Neuronal stem cell (in vitro differentiated cells): ENCODE data around the gene ERCC5.

ENCODE experiments used
- DNase-seq: peaks from one replicate; pipeline ENCODE4 v3.0.0-alpha.2; 2013; ENCODE audit warnings: low spot score
- H2AFZ ChIP-seq: one replicate; pipeline ENCODE4 v1.6.1; 2013; ENCODE audit warnings: mild to moderate bottlenecking, low read length, inconsistent platforms
- H2AK5ac ChIP-seq: 2 replicates; pipeline ENCODE4 v1.6.1; 2013; ENCODE audit warnings: low read depth, mild to moderate bottlenecking, inconsistent platforms, low read length, moderate library complexity, mixed read lengths
- H2BK120ac ChIP-seq: 2 replicates; pipeline ENCODE4 v1.6.1; 2013; ENCODE audit warnings: low read depth, mild to moderate bottlenecking, inconsistent platforms, low read length, moderate library complexity, mixed read lengths
- H2BK12ac ChIP-seq: one replicate; pipeline ENCODE4 v1.6.1; 2013; ENCODE audit warnings: low read length, inconsistent platforms
- H2BK15ac ChIP-seq: 2 replicates; pipeline ENCODE4 v1.6.1; 2013; ENCODE audit warnings: mild to moderate bottlenecking, low read length, inconsistent platforms, mixed read lengths
- H2BK5ac ChIP-seq: one replicate; pipeline ENCODE4 v1.6.1; 2013; ENCODE audit warnings: inconsistent platforms, mild to moderate bottlenecking, low read length, moderate library complexity
- H3K14ac ChIP-seq: one replicate; pipeline ENCODE4 v1.6.1; 2013; ENCODE audit warnings: low read length, inconsistent platforms
- H3K18ac ChIP-seq: 2 replicates; pipeline ENCODE4 v1.6.1; 2013; ENCODE audit warnings: low read length, inconsistent platforms
- H3K23ac ChIP-seq: 2 replicates; pipeline ENCODE4 v1.6.1; 2013; ENCODE audit warnings: low read depth, mild to moderate bottlenecking, mixed read lengths, low read length, inconsistent platforms; ENCODE audit not compliant: poor library complexity
- H3K27ac ChIP-seq: replicated peaks from 3 replicates; pipeline ENCODE4 v1.5.1; 2013; ENCODE audit warnings: low read length, inconsistent platforms
- H3K27me3 ChIP-seq, 3 experiments: 2 replicates each; pipeline ENCODE4 v1.6.1; 2013; ENCODE audit warnings: low read length in 3 of 3, mild to moderate bottlenecking in 2 of 3, inconsistent platforms in 1 of 3, low read depth in 1 of 3, mixed read lengths in 1 of 3, moderate library complexity in 1 of 3; ENCODE audit not compliant: control insufficient read depth in 3 of 3, insufficient read depth in 3 of 3
- H3K36me3 ChIP-seq, 2 donors: replicated peaks in 1 of 2; 2 replicates each; pipeline ENCODE4 v1.6.1; 2013; ENCODE audit warnings: low read length in 2 of 2; ENCODE audit not compliant: control insufficient read depth in 2 of 2, insufficient read depth in 2 of 2
- H3K4ac ChIP-seq: 2 replicates; pipeline ENCODE4 v1.6.1; 2013; ENCODE audit warnings: inconsistent platforms, mild to moderate bottlenecking, low read length, moderate library complexity
- H3K4me1 ChIP-seq, 2 donors: 1 replicate in 1 of 2; 2 replicates in 1 of 2; pipeline ENCODE4 v1.6.1; 2013; ENCODE audit warnings: low read length in 2 of 2, low read depth in 1 of 2; ENCODE audit not compliant: control insufficient read depth in 2 of 2, insufficient read depth in 1 of 2
- H3K4me2 ChIP-seq: one replicate; pipeline ENCODE4 v1.6.1; 2013; ENCODE audit warnings: mild to moderate bottlenecking, low read length, inconsistent platforms; ENCODE audit not compliant: insufficient read depth, poor library complexity, severe bottlenecking
- H3K4me3 ChIP-seq, 2 donors: 2 replicates each; pipeline ENCODE4 v1.5.1; 2013; ENCODE audit warnings: low read length in 2 of 2, mild to moderate bottlenecking in 2 of 2, inconsistent platforms in 1 of 2, moderate library complexity in 1 of 2
- H3K79me1 ChIP-seq: one replicate; pipeline ENCODE4 v1.6.1; 2013; ENCODE audit warnings: low read depth, mild to moderate bottlenecking, inconsistent platforms, low read length, moderate library complexity
- H3K9ac ChIP-seq: one replicate; pipeline ENCODE4 v1.6.1; 2013; ENCODE audit warnings: mild to moderate bottlenecking, low read depth, low read length, inconsistent platforms; ENCODE audit not compliant: poor library complexity
- H3K9me3 ChIP-seq, 2 donors: replicated peaks in 1 of 2; 2 replicates each; pipeline versions ENCODE3 to v1.6.1; 2013; ENCODE audit warnings: low read length in 2 of 2, mild to moderate bottlenecking in 2 of 2, inconsistent platforms in 1 of 2, low read depth in 1 of 2, mixed read lengths in 1 of 2, moderate library complexity in 1 of 2; ENCODE audit not compliant: control insufficient read depth in 2 of 2, insufficient read depth in 1 of 2
- H4K8ac ChIP-seq: one replicate; pipeline ENCODE4 v1.6.1; 2013; ENCODE audit warnings: low read depth, mild to moderate bottlenecking, inconsistent platforms, low read length, moderate library complexity
- H4K91ac ChIP-seq: one replicate; pipeline ENCODE4 v1.6.1; 2013; ENCODE audit warnings: low read length, low read depth, mild to moderate bottlenecking, inconsistent platforms; ENCODE audit not compliant: poor library complexity
- whole genome bisulfite sequencing, 2 donors: extraction: QIAGEN DNeasy Blood & Tissue Kit; methylation state at CpG; one replicate each; pipeline ENCODE4 v1.1.7; 2013; ENCODE audit warnings: missing lambda C conversion rate in 2 of 2, mixed read lengths in 1 of 2; ENCODE audit not compliant: insufficient read length in 2 of 2, insufficient replicate concordance in 1 of 2; ENCODE audit errors: extremely low coverage in 2 of 2; 5-methylcytosine and 5-hydroxymethylcytosine counted together

Gene ERCC5

GRCh38 chr13:102862624-102863210, 16.9 kb downstream of the ERCC5 start:
- Histone ChIP-seq H3K18ac (no peak overlapping the region), H3K23ac (no peak overlapping the region), H2BK5ac (no peak overlapping the region), H3K4ac (no peak overlapping the region), H2BK15ac (no peak overlapping the region), H3K79me1 (no peaks in the 10 kb centered on the region), H3K14ac (no peak overlapping the region), H2AFZ (no peak overlapping the region), H3K27ac (no peak overlapping the region), H3K4me3 (no peak overlapping the region), H2BK12ac (no peak overlapping the region), H3K27me3 (no peaks in the 10 kb centered on the region), H3K4me1 (no peaks in the 10 kb centered on the region), H2BK120ac (no peak overlapping the region), H3K4me2 (no peak overlapping the region), H4K8ac (no peak overlapping the region), H3K36me3 (peaks cover 28 to 98% of the 10 kb centered on the region in 2 donors), H3K9ac (no peak overlapping the region), H4K91ac (no peak overlapping the region), H2AK5ac (no peak overlapping the region), H3K9me3 (peaks cover 2 to 14% of the 10 kb centered on the region in 2 donors)
- WGBS, 2 donors: no CpG with 5 or more reads among the region's 13 CpGs
- no peak for DNase-seq

DNA sequence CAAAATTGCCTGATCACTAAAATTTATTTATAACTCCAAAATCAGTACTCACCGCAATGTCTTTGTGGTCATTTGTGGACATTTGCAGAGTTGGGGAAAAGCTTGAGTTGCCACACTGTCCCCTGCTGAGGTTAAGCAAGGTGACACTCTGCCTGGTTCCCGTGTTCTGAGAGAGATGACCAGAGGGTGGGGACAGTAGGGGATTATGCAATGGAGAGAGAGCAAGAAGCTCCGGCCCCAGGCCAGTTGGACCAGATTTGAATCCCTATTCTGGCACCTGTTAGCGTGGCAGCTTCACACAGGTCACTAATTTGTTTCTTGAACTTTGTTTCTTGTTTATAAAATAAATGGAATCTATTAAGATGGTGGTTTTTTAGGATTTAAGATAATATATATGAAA, 17.8 kb downstream of the ERCC5 start:
- no CpG with 5 or more reads among the region's 4 CpGs for WGBS, 2 donors
- Histone ChIP-seq H3K9me3 (peaks cover 2 to 14% of the 10 kb centered on the region in 2 donors), H3K4me2 (no peak overlapping the region), H3K4ac (no peak overlapping the region), H3K14ac (no peak overlapping the region), H2AK5ac (no peak overlapping the region), H3K36me3 (peaks cover 32 to 97% of the 10 kb centered on the region in 2 donors), H3K4me3 (no peak overlapping the region), H3K23ac (no peak overlapping the region), H3K4me1 (no peaks in the 10 kb centered on the region), H4K8ac (no peak overlapping the region), H3K9ac (no peak overlapping the region), H3K27ac (no peak overlapping the region), H3K27me3 (no peaks in the 10 kb centered on the region), H2BK5ac (no peak overlapping the region), H2AFZ (no peak overlapping the region), H3K18ac (no peak overlapping the region), H2BK120ac (no peak overlapping the region), H4K91ac (no peak overlapping the region), H3K79me1 (no peaks in the 10 kb centered on the region), H2BK12ac (no peak overlapping the region), H2BK15ac (no peak overlapping the region)
- no peak for DNase-seq

- DNase-seq: no peak
- Histone ChIP-seq H3K4me2 (no peak overlapping the region), H3K4me3 (no peak overlapping the region), H2BK15ac (no peak overlapping the region), H3K18ac (no peak overlapping the region), H2AK5ac (no peak overlapping the region), H3K4ac (no peak overlapping the region), H3K36me3 (peaks cover 18 to 92% of the 10 kb centered on the region in 2 donors), H3K27me3 (no peaks in the 10 kb centered on the region), H3K79me1 (no peaks in the 10 kb centered on the region), H3K9me3 (peaks cover 2 to 14% of the 10 kb centered on the region in 2 donors), H4K8ac (no peak overlapping the region), H3K14ac (no peak overlapping the region), H3K9ac (no peak overlapping the region), H2BK12ac (no peak overlapping the region), H4K91ac (no peak overlapping the region), H3K27ac (no peak overlapping the region), H3K23ac (no peak overlapping the region), H2BK120ac (no peak overlapping the region), H3K4me1 (peaks cover 0 to 3% of the 10 kb centered on the region in 2 donors), H2BK5ac (no peak overlapping the region), H2AFZ (no peak overlapping the region)
- WGBS, 2 donors: no CpG with 5 or more reads among the region's 5 CpGs
Observed at GRCh38 chr13:102868366-102868936, 22.6 kb downstream of the ERCC5 start.

DNA sequence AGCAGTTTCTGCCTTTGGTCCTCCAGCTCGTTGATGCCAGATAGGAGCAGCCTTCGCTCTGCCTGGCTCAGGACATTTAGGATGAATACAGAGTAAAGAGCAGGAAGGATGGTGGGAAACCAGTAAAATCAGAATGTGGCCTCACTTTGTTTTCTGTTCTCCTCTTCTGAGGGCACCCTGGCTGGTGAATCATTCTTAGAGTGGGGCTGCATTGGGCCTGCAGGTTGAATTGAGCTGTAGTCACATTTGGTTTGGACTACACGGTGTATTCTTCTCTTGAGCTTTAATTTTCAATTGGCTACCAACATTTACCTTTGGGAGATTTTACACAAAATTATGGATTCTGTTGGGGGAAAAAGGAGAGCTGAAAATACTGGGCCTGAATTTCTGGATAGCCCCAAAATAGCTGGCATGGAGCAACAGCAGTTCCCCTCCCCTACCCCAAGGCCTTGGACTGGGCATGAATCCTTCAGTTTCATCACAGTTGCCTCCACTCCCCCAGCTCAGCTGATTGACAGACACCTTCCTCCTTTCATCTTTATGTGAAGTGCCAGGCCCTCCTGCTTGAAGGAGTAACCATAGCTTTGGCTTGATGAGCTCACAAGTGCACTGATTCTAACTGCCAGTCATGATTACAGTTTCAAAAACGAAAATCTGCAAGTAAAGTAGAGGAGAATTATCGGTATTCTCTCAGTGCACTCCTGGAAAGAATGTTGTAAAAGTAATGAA, 24.3 kb downstream of the ERCC5 start:
- no CpG with 5 or more reads among the region's 5 CpGs for WGBS, 2 donors
- H3K27ac ChIP-seq: no peak overlapping the region

More for the DNA sequence above, 24.3 kb downstream of the ERCC5 start:
- Histone ChIP-seq H3K79me1 (no peaks in the 10 kb centered on the region), H3K4me3 (no peak overlapping the region), H3K9ac (no peak overlapping the region), H3K18ac (no peak overlapping the region), H3K23ac (no peak overlapping the region), H3K9me3 (peaks cover 0 to 7% of the 10 kb centered on the region in 2 donors), H3K4ac (no peak overlapping the region), H3K36me3 (peaks cover 12 to 86% of the 10 kb centered on the region in 2 donors), H2AK5ac (no peak overlapping the region), H2AFZ (no peak overlapping the region), H3K4me1 (peaks cover 0 to 3% of the 10 kb centered on the region in 2 donors), H4K8ac (no peak overlapping the region), H3K4me2 (no peak overlapping the region), H2BK15ac (no peak overlapping the region), H2BK12ac (no peak overlapping the region), H4K91ac (no peak overlapping the region), H3K14ac (no peak overlapping the region), H2BK5ac (no peak overlapping the region), H3K27me3 (no peaks in the 10 kb centered on the region), H2BK120ac (no peak overlapping the region)
- DNase-seq: no peak
